ENCODE measurements around the gene SPHK2. TPM values are rescaled to one million over a fixed set of nuclear protein-coding genes. Genes with fewer than 3 reads are reported as not detected.

SPHK2 gene
- total and polyA plus RNA-seq, 2 of the 8 experiments (the other 6 are each of a cell fraction or from before 2014, with no cell fraction given): 43.9 to 60.9 TPM

GRCh38 chr19:48673436-48674100 lies 54.3 kb downstream of the SPHK2 start (continued):
- TF ChIP-seq, protein P1, sequence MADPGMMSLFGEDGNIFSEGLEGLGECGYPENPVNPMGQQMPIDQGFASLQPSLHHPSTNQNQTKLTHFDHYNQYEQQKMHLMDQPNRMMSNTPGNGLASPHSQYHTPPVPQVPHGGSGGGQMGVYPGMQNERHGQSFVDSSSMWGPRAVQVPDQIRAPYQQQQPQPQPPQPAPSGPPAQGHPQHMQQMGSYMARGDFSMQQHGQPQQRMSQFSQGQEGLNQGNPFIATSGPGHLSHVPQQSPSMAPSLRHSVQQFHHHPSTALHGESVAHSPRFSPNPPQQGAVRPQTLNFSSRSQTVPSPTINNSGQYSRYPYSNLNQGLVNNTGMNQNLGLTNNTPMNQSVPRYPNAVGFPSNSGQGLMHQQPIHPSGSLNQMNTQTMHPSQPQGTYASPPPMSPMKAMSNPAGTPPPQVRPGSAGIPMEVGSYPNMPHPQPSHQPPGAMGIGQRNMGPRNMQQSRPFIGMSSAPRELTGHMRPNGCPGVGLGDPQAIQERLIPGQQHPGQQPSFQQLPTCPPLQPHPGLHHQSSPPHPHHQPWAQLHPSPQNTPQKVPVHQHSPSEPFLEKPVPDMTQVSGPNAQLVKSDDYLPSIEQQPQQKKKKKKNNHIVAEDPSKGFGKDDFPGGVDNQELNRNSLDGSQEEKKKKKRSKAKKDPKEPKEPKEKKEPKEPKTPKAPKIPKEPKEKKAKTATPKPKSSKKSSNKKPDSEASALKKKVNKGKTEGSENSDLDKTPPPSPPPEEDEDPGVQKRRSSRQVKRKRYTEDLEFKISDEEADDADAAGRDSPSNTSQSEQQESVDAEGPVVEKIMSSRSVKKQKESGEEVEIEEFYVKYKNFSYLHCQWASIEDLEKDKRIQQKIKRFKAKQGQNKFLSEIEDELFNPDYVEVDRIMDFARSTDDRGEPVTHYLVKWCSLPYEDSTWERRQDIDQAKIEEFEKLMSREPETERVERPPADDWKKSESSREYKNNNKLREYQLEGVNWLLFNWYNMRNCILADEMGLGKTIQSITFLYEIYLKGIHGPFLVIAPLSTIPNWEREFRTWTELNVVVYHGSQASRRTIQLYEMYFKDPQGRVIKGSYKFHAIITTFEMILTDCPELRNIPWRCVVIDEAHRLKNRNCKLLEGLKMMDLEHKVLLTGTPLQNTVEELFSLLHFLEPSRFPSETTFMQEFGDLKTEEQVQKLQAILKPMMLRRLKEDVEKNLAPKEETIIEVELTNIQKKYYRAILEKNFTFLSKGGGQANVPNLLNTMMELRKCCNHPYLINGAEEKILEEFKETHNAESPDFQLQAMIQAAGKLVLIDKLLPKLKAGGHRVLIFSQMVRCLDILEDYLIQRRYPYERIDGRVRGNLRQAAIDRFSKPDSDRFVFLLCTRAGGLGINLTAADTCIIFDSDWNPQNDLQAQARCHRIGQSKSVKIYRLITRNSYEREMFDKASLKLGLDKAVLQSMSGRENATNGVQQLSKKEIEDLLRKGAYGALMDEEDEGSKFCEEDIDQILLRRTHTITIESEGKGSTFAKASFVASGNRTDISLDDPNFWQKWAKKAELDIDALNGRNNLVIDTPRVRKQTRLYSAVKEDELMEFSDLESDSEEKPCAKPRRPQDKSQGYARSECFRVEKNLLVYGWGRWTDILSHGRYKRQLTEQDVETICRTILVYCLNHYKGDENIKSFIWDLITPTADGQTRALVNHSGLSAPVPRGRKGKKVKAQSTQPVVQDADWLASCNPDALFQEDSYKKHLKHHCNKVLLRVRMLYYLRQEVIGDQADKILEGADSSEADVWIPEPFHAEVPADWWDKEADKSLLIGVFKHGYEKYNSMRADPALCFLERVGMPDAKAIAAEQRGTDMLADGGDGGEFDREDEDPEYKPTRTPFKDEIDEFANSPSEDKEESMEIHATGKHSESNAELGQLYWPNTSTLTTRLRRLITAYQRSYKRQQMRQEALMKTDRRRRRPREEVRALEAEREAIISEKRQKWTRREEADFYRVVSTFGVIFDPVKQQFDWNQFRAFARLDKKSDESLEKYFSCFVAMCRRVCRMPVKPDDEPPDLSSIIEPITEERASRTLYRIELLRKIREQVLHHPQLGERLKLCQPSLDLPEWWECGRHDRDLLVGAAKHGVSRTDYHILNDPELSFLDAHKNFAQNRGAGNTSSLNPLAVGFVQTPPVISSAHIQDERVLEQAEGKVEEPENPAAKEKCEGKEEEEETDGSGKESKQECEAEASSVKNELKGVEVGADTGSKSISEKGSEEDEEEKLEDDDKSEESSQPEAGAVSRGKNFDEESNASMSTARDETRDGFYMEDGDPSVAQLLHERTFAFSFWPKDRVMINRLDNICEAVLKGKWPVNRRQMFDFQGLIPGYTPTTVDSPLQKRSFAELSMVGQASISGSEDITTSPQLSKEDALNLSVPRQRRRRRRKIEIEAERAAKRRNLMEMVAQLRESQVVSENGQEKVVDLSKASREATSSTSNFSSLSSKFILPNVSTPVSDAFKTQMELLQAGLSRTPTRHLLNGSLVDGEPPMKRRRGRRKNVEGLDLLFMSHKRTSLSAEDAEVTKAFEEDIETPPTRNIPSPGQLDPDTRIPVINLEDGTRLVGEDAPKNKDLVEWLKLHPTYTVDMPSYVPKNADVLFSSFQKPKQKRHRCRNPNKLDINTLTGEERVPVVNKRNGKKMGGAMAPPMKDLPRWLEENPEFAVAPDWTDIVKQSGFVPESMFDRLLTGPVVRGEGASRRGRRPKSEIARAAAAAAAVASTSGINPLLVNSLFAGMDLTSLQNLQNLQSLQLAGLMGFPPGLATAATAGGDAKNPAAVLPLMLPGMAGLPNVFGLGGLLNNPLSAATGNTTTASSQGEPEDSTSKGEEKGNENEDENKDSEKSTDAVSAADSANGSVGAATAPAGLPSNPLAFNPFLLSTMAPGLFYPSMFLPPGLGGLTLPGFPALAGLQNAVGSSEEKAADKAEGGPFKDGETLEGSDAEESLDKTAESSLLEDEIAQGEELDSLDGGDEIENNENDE (IDR thresholded peaks at IDR 0.05; ENCODE audit: insufficient replicate concordance, low read length): no peak
- TF ChIP-seq TCF12 (IDR thresholded peaks at IDR 0.05; ENCODE audit: low read depth, low read length): no peak

Measured in H1 (cell line).